GOT3 (cell line): ENCODE results near the gene PRMT5.
"Not testable (repeated sequence)": the region's sequence is repeated elsewhere in the genome, so short reads cannot be mapped to it uniquely, and the experiment has no call there.

Experiments
- DNase-seq: peaks from one replicate; lab custom pipeline; 2025; ENCODE audit warnings: mixed read lengths; lab: John Stamatoyannopoulos, UW

Gene PRMT5

GRCh38 chr14:22929104-22929960, at the start of gene PRMT5:
Gene PRMT5, minus strand, starts transcription at chr14:22929376. Its CDS starts 15 bp downstream, at chr14:22929361.
- DNase-seq: peak; percentile 84

GRCh38 chr14:22978487-22978837, 49.3 kb upstream of the PRMT5 start:
- no peak for DNase-seq

- no peak for DNase-seq
Measured at GRCh38 chr14:22977684-22978486, 48.7 kb upstream of the PRMT5 start.

DNA sequence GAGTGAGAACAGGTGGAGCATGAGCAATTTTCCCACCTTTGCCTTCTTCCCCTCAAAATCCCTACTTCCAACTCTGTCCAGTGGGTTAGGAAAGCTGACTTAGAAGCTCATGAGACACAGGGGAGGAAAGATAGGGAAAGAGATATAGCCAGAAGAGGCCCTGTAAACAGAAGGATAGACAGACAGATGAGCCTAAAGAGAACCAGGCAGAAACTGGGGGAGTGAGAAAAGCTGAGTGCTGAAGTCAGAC, 48.2 kb upstream of the PRMT5 start:
- no peak for DNase-seq

GRCh38 chr14:22976620-22977433, 47.7 kb upstream of the PRMT5 start:
- DNase-seq: no peak

DNA sequence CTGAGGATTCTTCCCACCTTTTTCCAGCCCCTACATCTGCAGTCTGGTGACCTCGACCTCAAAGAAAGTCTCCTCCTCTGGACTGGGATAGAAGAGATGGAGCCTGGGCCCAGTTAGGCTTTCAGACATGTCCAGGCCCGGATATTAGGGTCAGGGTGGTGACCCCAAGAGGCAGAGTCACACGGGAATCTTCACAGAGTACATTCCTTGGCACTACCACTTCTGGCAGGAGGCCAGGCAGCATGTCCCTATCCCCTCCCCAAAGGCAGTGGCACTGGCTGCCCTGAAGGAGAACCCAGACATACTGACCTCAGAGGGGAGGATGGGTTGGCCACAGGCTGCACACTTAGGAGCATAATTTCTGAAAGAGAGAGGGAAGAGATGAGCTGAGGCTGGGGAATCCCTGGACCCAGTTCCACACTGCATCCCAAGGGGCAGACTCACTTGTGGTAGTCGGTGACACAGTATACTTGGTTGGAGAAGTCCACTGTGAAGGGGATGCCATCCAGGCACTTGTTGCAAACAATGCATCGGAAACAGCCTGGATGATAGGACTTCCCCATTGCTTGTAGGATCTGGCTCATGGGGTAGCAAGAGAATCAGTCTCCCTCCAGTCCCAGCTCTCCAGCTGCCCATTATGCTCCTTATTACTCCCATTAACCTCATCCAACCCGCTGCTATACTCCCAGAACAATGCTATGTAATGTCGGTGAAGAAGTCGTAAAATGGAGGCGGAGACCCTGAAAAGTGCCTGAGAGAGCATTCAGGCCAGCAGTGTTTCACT, 45.5 kb upstream of the PRMT5 start:
- no peak for DNase-seq

GRCh38 chr14:22973217-22974032, 44.2 kb upstream of the PRMT5 start:
- DNase-seq: no peak

- DNase-seq: no peak
Measured at GRCh38 chr14:22972313-22972930, 43.2 kb upstream of the PRMT5 start.

DNA sequence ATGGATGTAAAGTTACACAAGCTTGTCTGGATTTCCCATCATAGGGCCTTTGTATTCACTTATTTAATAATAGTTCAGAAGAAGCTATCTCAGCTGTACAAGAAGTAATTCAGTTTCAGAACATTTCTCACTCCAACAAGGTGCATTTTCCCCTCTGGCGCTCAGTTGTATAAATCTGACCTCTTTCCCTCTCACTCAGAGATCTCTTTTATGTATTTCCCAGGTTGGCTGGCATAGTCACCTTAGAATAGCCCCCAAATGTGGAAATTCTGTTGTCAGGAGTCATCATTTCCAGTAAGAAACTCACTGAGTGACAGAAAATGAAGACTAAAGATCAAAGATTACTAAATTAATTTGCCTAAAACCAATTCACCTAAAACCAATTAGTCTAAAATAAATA, 42.0 kb upstream of the PRMT5 start:
- no peak for DNase-seq

- no peak for DNase-seq
Measured at GRCh38 chr14:22966783-22967269, 37.6 kb upstream of the PRMT5 start.

DNA sequence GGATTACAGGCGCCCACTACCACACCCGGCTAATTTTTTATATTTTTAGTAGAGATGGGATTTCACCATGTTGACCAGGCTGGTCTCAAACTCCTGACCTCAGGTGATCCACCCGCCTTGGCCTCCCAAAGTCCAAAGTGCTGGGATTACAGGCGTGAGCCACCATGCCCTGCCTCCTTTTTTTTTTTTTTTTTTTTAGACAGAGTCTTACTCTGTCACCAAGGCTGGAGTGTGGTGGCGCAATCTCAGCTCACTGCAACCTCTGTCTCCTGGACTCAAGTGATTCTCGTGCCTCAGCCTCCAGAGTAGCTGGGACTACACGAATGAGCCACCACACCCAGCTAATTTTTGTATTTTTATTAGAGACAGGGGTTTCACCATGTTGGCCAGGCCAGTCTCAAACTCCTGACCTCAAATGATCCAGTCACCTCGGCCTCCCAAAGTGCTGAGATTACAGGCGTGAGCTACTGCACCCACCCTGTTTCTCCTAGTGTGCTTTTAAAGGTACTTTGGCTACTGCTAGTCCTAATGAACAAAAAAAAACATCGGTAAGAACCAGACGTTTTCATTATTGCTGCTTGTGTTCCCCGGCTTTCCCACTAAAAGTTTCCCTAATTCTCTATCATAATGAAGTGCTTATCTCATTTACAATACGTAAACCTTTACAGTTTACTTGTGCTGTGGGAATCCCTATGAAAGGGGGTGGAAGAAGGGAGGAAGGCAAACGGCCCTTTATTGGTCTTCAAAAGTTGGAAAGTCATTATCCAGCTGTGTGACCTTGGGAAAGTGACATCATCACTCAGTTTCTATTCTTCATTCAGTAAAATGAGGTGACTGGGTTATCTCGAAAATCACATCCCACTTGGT, 37.0 kb upstream of the PRMT5 start:
- not testable (repeated sequence) for DNase-seq

DNA sequence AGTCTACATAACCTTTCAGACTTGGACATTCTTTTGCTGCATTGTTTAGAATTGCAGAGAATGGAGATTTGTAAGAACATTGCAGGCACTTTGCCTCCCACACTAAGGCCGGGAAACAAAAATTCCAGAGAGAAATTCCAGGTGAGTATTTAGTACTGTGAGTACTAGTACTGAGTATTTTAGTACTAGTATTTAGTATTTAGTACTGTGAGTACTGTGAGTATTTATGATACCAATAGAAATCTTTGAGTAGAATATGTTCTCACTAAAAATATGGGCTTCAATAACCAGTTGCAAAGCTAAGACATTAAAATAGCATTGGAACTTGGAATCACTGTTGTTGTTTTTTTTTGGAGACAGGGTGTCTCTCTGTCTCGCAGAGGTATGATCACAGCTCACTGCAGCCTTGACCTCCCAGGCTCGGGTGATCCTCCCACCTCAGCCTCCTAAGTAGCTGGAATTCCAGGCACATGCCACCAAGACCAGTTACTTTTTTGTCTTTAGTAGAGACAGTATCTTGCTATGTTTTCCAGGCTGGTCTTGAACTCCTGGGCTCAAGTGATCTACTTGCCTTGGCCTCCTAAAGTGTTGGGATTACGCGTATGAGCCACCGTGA, 33.0 kb upstream of the PRMT5 start:
- no peak for DNase-seq

GRCh38 chr14:22955702-22956569, 26.8 kb upstream of the PRMT5 start:
- no peak for DNase-seq

GRCh38 chr14:22952418-22952817, 23.2 kb upstream of the PRMT5 start:
- no peak for DNase-seq

DNA sequence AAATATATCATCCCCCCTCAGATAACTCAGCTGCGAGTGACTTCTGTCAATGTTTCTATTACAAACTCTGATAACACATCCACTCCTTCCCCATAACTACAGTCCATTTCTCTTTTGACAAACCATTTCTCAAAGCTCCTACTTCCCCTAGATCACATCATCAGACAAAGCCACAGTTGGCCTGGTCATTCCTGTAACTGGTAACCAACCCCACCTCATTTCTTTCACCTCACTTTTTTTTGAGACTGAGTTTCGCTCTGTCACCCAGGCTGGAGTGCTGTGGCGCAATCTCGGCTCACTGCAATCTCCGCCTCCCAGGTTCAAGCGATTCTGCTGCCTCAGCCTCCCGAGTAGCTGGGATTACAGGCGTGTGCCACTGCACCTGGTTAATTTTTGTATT, 22.6 kb upstream of the PRMT5 start:
- DNase-seq: not testable (repeated sequence)

GRCh38 chr14:22945642-22946041, 16.5 kb upstream of the PRMT5 start:
- no peak for DNase-seq

DNA sequence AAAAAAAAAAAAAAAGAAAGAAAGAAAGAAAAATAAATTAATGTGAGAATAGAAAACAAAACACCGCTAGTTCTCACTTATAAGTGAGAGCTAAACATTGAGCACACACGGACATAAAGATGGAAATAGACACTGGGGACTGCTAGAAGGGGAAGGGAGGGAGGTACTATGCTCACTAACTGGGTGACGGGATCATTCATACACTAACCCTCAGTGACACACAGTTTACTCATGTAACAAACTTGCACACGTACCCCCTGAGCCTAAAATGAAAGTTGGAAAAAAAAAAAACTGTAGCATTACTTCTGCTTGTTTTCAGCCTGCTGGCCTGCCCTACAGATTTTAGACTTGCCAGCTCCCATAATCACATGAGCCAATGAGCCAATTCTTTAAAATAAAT, 10.5 kb upstream of the PRMT5 start:
- no peak for DNase-seq

DNA sequence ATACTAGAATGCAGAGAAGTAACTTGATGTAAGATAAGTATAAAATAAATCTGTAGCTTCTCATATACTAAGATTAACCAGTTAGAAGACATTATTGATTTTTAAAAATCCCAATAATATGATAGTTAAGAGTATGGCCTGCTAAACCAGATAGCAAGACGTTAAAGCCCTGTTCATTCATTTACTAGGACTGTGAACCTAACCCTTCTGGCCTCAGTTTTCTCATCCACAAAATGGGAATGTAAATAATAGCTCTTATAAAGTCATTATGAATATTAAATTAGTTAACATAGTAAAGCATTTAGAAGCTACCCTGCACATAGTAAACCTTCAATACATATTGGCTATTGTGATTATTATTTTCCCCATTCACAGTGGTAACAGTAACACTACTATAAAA, 6.0 kb upstream of the PRMT5 start:
- no peak for DNase-seq
